Measurements from ENCODE around the gene STK16.
A peak's percentile ranks its signal among the peaks of the same experiment; 100 is the strongest.
"Not testable (repeated sequence)": the region's sequence is repeated elsewhere in the genome, so short reads cannot be mapped to it uniquely, and the experiment has no call there.

STK16 gene

GRCh38 chr2:219245148-219245898, at the start of gene STK16, which contains the start of gene GLB1L:
STK16 (plus strand) TSS chr2:219245479; CDS start chr2:219246000, 521 bp downstream.
GLB1L (minus strand) TSS chr2:219245444; CDS start chr2:219243573, 1,871 bp downstream.
- in situ Hi-C loops (cut with HindIII; ENCODE audit: low sequenced_read_pairs): no loop called here
- H3K4me3 ChIP-seq (ENCODE audit: low read depth, low read length): peak within 1 kb of the TSS; percentile 95
- peak; percentile 94 for DNase-seq (ENCODE audit: low read depth, low spot score)
- TF ChIP-seq CTCF (IDR thresholded peaks at IDR 0.05; ENCODE audit: low read depth, low read length): no peak

GRCh38 chr2:219197388-219197787, 47.9 kb upstream of the STK16 start:
- TF ChIP-seq CTCF (IDR thresholded peaks at IDR 0.05; ENCODE audit: low read depth, low read length): no peak
- DNase-seq (ENCODE audit: low read depth, low spot score): no peak
- H3K4me3 ChIP-seq (ENCODE audit: low read depth, low read length): no peak overlapping the region
- in situ Hi-C loops (cut with HindIII; ENCODE audit: low sequenced_read_pairs): no loop called here

- DNase-seq (ENCODE audit: low read depth, low spot score): no peak
- in situ Hi-C loops (cut with HindIII; ENCODE audit: low sequenced_read_pairs): no loop called here
- no peak for TF ChIP-seq CTCF (IDR thresholded peaks at IDR 0.05; ENCODE audit: low read depth, low read length)
- H3K4me3 ChIP-seq (ENCODE audit: low read depth, low read length): no peak overlapping the region
Measured at GRCh38 chr2:219198974-219199373, 46.3 kb upstream of the STK16 start.

- no peak overlapping the region for H3K4me3 ChIP-seq (ENCODE audit: low read depth, low read length)
- DNase-seq (ENCODE audit: low read depth, low spot score): no peak
- no peak for TF ChIP-seq CTCF (IDR thresholded peaks at IDR 0.05; ENCODE audit: low read depth, low read length)
- in situ Hi-C loops (cut with HindIII; ENCODE audit: low sequenced_read_pairs): no loop called here
Measured at GRCh38 chr2:219199470-219200211, 45.6 kb upstream of the STK16 start.

- peak; percentile 38 for DNase-seq (ENCODE audit: low read depth, low spot score)
- H3K4me3 ChIP-seq (ENCODE audit: low read depth, low read length); in situ Hi-C loops (cut with HindIII; ENCODE audit: low sequenced_read_pairs): not testable (repeated sequence)
Measured at GRCh38 chr2:219200502-219201326, 44.6 kb upstream of the STK16 start.

- DNase-seq (ENCODE audit: low read depth, low spot score); H3K4me3 ChIP-seq (ENCODE audit: low read depth, low read length); in situ Hi-C loops (cut with HindIII; ENCODE audit: low sequenced_read_pairs): not testable (repeated sequence)
Measured at GRCh38 chr2:219201331-219201730, 43.9 kb upstream of the STK16 start.

GRCh38 chr2:219204425-219205164, 40.7 kb upstream of the STK16 start:
- TF ChIP-seq CTCF (IDR thresholded peaks at IDR 0.05; ENCODE audit: low read depth, low read length): no peak
- H3K4me3 ChIP-seq (ENCODE audit: low read depth, low read length): no peak overlapping the region
- DNase-seq (ENCODE audit: low read depth, low spot score): no peak
- in situ Hi-C loops (cut with HindIII; ENCODE audit: low sequenced_read_pairs): no loop called here

All from astrocyte of the spinal cord (primary cell).